GM12873 (cell line): Measurements from ENCODE around the gene USP46.

Experiments
- CTCF ChIP-seq: IDR thresholded peaks from 2 replicates; pipeline ENCODE4 v1.5.1; 2012; ENCODE audit warnings: low read depth, mild to moderate bottlenecking, moderate library complexity, low read length, control low read depth; ENCODE audit not compliant: insufficient read depth; ENCODE audit errors: missing control alignments

USP46 gene

GRCh38 chr4:52548818-52549570 is 110.1 kb downstream of the USP46 start:
- no peak for TF ChIP-seq CTCF

- TF ChIP-seq CTCF = no peak
Measured at GRCh38 chr4:52546449-52546848, 112.7 kb downstream of the USP46 start.

- TF ChIP-seq CTCF = peak; percentile 96
Measured at GRCh38 chr4:52545099-52546069, 113.7 kb downstream of the USP46 start.
